Lower lobe of right lung (tissue), 2 donors: ENCODE data around the gene PSME1. TPM values are rescaled to one million over a fixed set of nuclear protein-coding genes. Genes with fewer than 3 reads are reported as not detected.

Experiments used
- ATAC-seq, 2 donors: fragments of 200-7000 bp; cut with Tn5 transposase; one replicate each; pipeline ENCODE4 v1.9.1; 2020 to 2022; ENCODE audit warnings: mild to moderate bottlenecking in 2 of 2, moderate library complexity in 2 of 2
- DNase-seq: peaks from one replicate; pipeline ENCODE4 v3.0.0-alpha.2; 2020
- H3K27ac ChIP-seq: fragments of 200-600 bp; one replicate; pipeline ENCODE4 v1.8.0; 2022
- H3K27me3 ChIP-seq: fragments of 200-600 bp; one replicate; pipeline ENCODE4 v1.8.0; 2022; ENCODE audit warnings: low read depth
- H3K36me3 ChIP-seq: fragments of 200-600 bp; one replicate; pipeline ENCODE4 v1.8.0; 2022; ENCODE audit warnings: mild to moderate bottlenecking
- H3K4me1 ChIP-seq: fragments of 200-600 bp; one replicate; pipeline ENCODE4 v1.8.0; 2022
- H3K4me3 ChIP-seq: fragments of 200-600 bp; one replicate; pipeline ENCODE4 v1.8.0; 2022; ENCODE audit warnings: mild to moderate bottlenecking
- H3K9me3 ChIP-seq: fragments of 200-600 bp; one replicate; pipeline ENCODE4 v1.8.0; 2022
- intact Hi-C: fragments of 100-400 bp; cut with DNase I; formaldehyde crosslinking; loops from one replicate; pipeline ENCODE4 v1.11.0; 2022
- total RNA-seq: library from RNA; stranded (reverse); fragmentation: NEBNext Ultra II Directional; extraction: Animal tissue kit (Norgen Biotek cat#: 25700); gene quantifications from one replicate; pipeline ENCODE4 v1.2.1, GENCODE V29; 2021
- TF ChIP-seq, protein P1 (sequence below): fragments of 200-600 bp; IDR thresholded peaks from one replicate; pipeline ENCODE4 v1.8.0; 2022; ENCODE audit warnings: antibody characterized with exemption, mild to moderate bottlenecking
- donor health status: DM: no; HTN: yes; CAD: no; lungs with severe emphysema.

The PSME1 gene
- total RNA-seq, 1 donor from 2014 or later: 198 TPM

DNA sequence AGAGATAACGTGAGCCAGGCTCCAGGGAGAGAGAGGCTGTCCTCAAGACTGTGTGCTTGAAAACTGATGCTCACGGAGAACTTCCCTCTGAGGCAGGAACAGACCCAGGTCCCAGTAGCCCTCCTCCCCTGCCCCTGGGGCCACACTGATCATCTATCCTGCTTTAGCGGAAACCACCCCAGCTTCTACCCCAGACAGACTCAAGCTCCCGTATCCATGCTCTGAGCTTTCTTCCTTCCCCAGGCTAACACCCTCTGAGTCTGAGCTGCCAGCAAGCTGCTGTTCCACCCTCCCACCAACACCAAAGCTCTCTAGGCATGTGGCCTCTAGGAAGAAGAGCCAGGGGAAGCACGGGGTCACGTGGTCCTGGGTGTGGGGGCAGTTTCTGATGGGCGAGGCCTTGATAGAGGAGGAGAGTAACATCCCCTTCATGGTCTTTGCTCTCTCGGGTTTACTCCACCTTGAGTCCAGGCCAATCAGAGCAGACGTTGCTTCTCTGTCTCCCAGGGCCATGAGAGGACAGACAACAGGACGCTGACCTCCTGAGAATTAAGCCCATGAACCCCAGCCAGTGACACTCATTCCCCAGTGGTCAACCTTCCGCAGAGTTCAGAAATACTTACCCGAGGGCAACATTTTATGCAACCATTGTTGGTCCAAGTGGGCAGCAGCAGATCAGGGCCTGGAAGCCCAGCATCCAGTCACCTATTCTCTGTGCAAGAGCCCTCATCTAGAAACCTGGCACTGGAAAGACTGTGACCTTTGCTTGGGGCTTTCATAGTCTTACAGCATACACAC lies 40.5 kb upstream of the PSME1 start:
- TF ChIP-seq, protein P1, sequence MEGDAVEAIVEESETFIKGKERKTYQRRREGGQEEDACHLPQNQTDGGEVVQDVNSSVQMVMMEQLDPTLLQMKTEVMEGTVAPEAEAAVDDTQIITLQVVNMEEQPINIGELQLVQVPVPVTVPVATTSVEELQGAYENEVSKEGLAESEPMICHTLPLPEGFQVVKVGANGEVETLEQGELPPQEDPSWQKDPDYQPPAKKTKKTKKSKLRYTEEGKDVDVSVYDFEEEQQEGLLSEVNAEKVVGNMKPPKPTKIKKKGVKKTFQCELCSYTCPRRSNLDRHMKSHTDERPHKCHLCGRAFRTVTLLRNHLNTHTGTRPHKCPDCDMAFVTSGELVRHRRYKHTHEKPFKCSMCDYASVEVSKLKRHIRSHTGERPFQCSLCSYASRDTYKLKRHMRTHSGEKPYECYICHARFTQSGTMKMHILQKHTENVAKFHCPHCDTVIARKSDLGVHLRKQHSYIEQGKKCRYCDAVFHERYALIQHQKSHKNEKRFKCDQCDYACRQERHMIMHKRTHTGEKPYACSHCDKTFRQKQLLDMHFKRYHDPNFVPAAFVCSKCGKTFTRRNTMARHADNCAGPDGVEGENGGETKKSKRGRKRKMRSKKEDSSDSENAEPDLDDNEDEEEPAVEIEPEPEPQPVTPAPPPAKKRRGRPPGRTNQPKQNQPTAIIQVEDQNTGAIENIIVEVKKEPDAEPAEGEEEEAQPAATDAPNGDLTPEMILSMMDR: no peak

GRCh38 chr14:24096545-24097181 lies 39.3 kb upstream of the PSME1 start:
- no peak overlapping the region for H3K4me3 ChIP-seq
- H3K9me3 ChIP-seq: no peaks in the 10 kb centered on the region
- H3K4me1 ChIP-seq: peaks cover 31% of the 10 kb centered on the region
- ATAC-seq: no peak
- intact Hi-C loops: no loop called here
- H3K27ac ChIP-seq: no peak overlapping the region
- TF ChIP-seq, protein P1: no peak
- no peak for DNase-seq
- H3K36me3 ChIP-seq: peaks cover 37% of the 10 kb centered on the region
- H3K27me3 ChIP-seq: no peaks in the 10 kb centered on the region

More for the DNA sequence above, 40.5 kb upstream of the PSME1 start:
- H3K27ac ChIP-seq: peak overlapping the region; percentile 98
- H3K36me3 ChIP-seq: peaks cover 28% of the 10 kb centered on the region
- DNase-seq: peak; percentile 82
- H3K27me3 ChIP-seq: no peaks in the 10 kb centered on the region
- intact Hi-C loops: no loop called here
- ATAC-seq: peak; percentile 7 to 25
- peak overlapping the region; percentile 94 for H3K4me3 ChIP-seq
- peaks cover 31% of the 10 kb centered on the region for H3K4me1 ChIP-seq
- no peaks in the 10 kb centered on the region for H3K9me3 ChIP-seq

DNA sequence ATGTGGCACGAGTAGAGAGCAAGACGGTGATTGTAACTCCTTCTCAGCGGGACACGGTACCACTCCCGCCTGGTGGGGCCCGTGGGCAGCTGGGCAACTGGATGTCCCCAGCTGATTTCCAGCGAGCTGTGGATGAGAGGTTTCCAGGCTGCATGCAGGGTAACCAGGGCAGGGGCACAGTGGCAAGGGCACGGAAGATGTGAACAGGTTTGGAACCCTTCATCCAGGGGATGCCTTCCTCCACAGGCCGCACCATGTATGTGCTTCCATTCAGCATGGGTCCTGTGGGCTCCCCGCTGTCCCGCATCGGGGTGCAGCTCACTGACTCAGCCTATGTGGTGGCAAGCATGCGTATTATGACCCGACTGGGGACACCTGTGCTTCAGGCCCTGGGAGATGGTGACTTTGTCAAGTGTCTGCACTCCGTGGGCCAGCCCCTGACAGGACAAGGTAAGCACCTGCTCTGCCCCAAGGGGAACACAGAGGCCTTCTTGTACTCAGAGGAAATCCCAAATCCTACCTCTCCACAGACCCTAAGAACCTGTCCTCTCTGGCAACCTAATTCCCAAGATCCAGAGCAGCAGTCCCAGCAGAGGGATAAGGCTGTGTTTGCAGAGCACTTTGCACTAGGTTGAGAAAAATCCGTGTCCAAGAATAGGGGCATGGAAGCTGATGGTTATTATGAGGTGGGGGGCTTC lies 37.6 kb upstream of the PSME1 start:
- TF ChIP-seq, protein P1: no peak
- H3K4me3 ChIP-seq: no peak overlapping the region
- DNase-seq: no peak
- peaks cover 49% of the 10 kb centered on the region for H3K36me3 ChIP-seq
- no peaks in the 10 kb centered on the region for H3K27me3 ChIP-seq
- ATAC-seq: no peak
- H3K27ac ChIP-seq: no peak overlapping the region
- peaks cover 17% of the 10 kb centered on the region for H3K4me1 ChIP-seq
- intact Hi-C loops: no loop called here
- H3K9me3 ChIP-seq: no peaks in the 10 kb centered on the region

GRCh38 chr14:24098927-24099813 lies 36.8 kb upstream of the PSME1 start:
- intact Hi-C loops: no loop called here
- TF ChIP-seq, protein P1: no peak

More at GRCh38 chr14:24098927-24099813, 36.8 kb upstream of the PSME1 start:
- H3K4me3 ChIP-seq: no peak overlapping the region
- DNase-seq (no peak), ATAC-seq (no peak)
- H3K27me3 ChIP-seq: no peaks in the 10 kb centered on the region
- H3K9me3 ChIP-seq: no peaks in the 10 kb centered on the region
- peaks cover 54% of the 10 kb centered on the region for H3K36me3 ChIP-seq
- no peak overlapping the region for H3K27ac ChIP-seq
- H3K4me1 ChIP-seq: peaks cover 13% of the 10 kb centered on the region
